Upper lobe of left lung (tissue), 4 donors: Measurements from ENCODE around the gene MYNN.

Source experiments
- EP300 ChIP-seq, 4 donors: sonication (generic); formaldehyde crosslinking; IDR thresholded peaks; one replicate each; pipeline ENCODE4 v1.5.1; 2017; ENCODE audit warnings: antibody characterized with exemption in 4 of 4, control low read depth in 2 of 4
- POLR2A ChIP-seq, 4 donors: fragments of 450-650 bp; IDR thresholded peaks; one replicate each; pipeline ENCODE4 v1.5.1; 2016 to 2017; ENCODE audit warnings: antibody characterized with exemption in 4 of 4, mild to moderate bottlenecking in 2 of 4
- POLR2AphosphoS5 ChIP-seq, 2 donors: sonication (generic); formaldehyde crosslinking; IDR thresholded peaks; one replicate each; pipeline ENCODE4 v1.5.1; 2017; ENCODE audit warnings: antibody characterized with exemption in 2 of 2
- TF ChIP-seq, protein P1 (sequence below), 6 experiments: fragments of 450-650 bp in 4 of 6; fragments of 200-600 bp in 2 of 6; sonication (generic) in 2 of 6; IDR thresholded peaks; one replicate each; pipeline ENCODE4 v1.5.1; 2016 to 2019; ENCODE audit warnings: antibody characterized with exemption in 6 of 6

DNA sequence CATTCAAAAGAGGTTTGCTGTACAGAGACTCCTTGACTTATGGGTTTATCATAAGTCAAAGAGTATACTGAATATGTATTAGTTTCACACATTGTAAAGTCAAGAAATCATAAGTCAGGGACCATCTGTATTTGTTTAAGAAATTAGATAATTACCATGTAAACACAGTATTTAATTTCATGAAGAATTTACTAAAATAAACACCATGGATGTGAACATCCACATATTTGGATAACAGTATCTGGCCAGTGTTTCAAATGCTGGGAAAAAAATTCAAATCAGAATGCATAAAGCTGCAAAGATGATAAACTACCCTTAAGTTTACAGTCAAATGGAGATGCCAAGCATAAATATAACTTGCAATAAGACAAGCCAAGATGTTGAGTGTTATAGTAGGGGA lies 17.0 kb downstream of the MYNN start:
- TF ChIP-seq, protein P1, sequence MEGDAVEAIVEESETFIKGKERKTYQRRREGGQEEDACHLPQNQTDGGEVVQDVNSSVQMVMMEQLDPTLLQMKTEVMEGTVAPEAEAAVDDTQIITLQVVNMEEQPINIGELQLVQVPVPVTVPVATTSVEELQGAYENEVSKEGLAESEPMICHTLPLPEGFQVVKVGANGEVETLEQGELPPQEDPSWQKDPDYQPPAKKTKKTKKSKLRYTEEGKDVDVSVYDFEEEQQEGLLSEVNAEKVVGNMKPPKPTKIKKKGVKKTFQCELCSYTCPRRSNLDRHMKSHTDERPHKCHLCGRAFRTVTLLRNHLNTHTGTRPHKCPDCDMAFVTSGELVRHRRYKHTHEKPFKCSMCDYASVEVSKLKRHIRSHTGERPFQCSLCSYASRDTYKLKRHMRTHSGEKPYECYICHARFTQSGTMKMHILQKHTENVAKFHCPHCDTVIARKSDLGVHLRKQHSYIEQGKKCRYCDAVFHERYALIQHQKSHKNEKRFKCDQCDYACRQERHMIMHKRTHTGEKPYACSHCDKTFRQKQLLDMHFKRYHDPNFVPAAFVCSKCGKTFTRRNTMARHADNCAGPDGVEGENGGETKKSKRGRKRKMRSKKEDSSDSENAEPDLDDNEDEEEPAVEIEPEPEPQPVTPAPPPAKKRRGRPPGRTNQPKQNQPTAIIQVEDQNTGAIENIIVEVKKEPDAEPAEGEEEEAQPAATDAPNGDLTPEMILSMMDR (IDR thresholded peaks at IDR 0.05), result no peak
- TF ChIP-seq POLR2A (IDR thresholded peaks at IDR 0.05) (no peak), POLR2AphosphoS5 (IDR thresholded peaks at IDR 0.05) (no peak), EP300 (IDR thresholded peaks at IDR 0.05) (no peak)
